ENCODE results near the gene ABLIM3. TPM values are rescaled to one million over a fixed set of nuclear protein-coding genes. Genes with fewer than 3 reads are reported as not detected.
A peak's percentile ranks its signal among the peaks of the same experiment; 100 is the strongest.

The ABLIM3 gene
- total RNA-seq, 1 experiment from 2014 or later: not detected

DNA sequence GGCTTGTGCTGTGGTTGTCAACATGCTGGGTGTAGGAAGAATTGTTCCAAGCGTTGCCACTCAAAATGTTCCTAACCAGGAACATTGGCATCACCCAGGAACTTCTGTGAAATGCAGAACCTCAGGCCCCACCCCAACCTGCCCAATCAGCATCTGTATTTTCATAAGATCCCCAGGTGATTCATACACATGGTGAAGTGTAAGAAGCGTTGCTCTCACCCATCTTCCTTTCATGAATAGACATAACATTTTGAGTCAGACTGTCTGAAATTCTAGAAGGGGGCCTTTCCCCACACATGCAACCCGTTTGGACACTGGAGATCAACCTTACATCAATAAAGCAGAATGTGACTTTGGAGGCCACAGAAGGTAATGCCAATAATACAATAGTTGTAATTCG lies 121.0 kb downstream of the ABLIM3 start:
- no peaks in the 10 kb centered on the region for H3K9me2 ChIP-seq (replicated peaks; ENCODE audit: insufficient read depth, low read length)
- H3K79me2 ChIP-seq (ENCODE audit: low read length): no peaks in the 10 kb centered on the region
- no peak overlapping the region for H3K27ac ChIP-seq (ENCODE audit: low read length)
- H3K4me1 ChIP-seq (ENCODE audit: low read length): peaks cover 59% of the 10 kb centered on the region
- H3K9me3 ChIP-seq (ENCODE audit: low read length): no peaks in the 10 kb centered on the region
- DNase-seq: no peak
- H2AFZ ChIP-seq (ENCODE audit: low read length): no peak overlapping the region
- H4K20me1 ChIP-seq (ENCODE audit: insufficient read depth, low read depth, low read length): no peaks in the 10 kb centered on the region
- H3K9ac ChIP-seq (ENCODE audit: low read length): no peak overlapping the region
- H3K36me3 ChIP-seq (ENCODE audit: insufficient read depth, low read length): no peaks in the 10 kb centered on the region
- H3K27me3 ChIP-seq (ENCODE audit: low read length): no peaks in the 10 kb centered on the region
- H3K4me3 ChIP-seq (ENCODE audit: low read length): no peak overlapping the region
- H3K4me2 ChIP-seq (ENCODE audit: low read depth, low read length, poor library complexity, severe bottlenecking): no peak overlapping the region

DNA sequence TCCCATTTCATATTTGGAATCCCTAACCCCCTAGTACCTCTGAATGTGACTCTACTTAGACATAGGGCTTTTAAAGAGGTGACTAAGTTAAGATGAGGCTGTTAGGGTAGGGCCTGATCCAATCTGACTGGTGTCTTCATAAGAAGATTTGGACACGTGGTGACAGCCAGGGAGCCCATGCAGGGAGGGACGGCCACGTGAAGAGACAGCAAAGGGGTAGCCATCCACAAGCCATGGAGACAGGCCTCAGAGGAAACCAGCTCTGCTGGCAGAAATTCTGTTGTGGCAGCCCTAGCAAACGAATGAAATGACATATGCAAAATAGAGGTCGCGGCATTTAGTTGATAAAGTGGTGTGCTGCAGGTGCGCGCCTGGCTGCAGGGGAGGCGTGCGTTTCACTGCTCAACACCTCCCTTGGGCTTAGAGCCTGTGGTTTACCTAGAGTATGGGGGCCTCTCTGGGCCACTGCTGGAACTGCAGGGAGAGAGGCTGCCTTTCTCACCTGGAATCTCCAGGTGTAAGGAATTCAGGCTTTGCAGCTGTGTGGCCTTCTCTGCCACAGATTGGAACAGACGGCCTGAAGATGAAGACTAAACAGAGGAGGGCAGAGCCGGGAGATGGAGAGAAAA lies 123.3 kb downstream of the ABLIM3 start:
- H3K27me3 ChIP-seq (ENCODE audit: low read length): no peaks in the 10 kb centered on the region; the same call in 1 of the 2 replicates
- no peaks in the 10 kb centered on the region for H3K79me2 ChIP-seq (ENCODE audit: low read length)
- peak overlapping the region; percentile 51 for H3K4me2 ChIP-seq (ENCODE audit: low read depth, low read length, poor library complexity, severe bottlenecking)
- no peaks in the 10 kb centered on the region for H3K9me2 ChIP-seq (replicated peaks; ENCODE audit: insufficient read depth, low read length)
- no peak overlapping the region; the same call in 1 of the 2 replicates for H3K4me3 ChIP-seq (ENCODE audit: low read length)
- peaks cover 42% of the 10 kb centered on the region for H3K4me1 ChIP-seq (ENCODE audit: low read length)
- H3K9me3 ChIP-seq (ENCODE audit: low read length): peaks cover 2% of the 10 kb centered on the region; the same call in 1 of the 2 replicates
- H3K36me3 ChIP-seq (ENCODE audit: insufficient read depth, low read length): no peaks in the 10 kb centered on the region; the same call in 1 of the 2 replicates
- H2AFZ ChIP-seq (ENCODE audit: low read length): no peak overlapping the region
- peak overlapping the region; percentile 5; the same call in 1 of the 2 replicates for H3K27ac ChIP-seq (ENCODE audit: low read length)
- no peaks in the 10 kb centered on the region for H4K20me1 ChIP-seq (ENCODE audit: insufficient read depth, low read depth, low read length)
- DNase-seq: peak; percentile 95
- H3K9ac ChIP-seq (ENCODE audit: low read length): peak overlapping the region; percentile 15; the same call in 1 of the 2 replicates

DNA sequence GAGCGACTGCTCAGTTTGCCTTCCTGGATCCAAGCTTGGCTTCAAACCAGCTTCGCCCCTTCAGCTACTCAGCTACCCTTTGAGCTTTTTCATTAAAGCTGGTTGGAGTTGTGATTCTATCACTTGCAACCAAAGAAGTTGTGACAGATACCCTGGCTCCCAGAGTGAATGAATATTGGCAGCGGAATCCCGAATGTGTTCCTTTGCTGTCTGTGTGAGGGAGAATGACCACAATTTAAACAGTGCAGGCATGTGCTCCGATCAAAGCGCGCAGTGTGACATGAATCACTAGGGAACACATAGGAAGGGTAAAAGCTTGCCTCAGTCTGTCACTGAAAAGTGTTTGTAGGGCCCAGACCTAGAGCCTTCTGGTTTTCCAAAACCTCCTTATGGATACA lies 123.8 kb downstream of the ABLIM3 start:
- peaks cover 41% of the 10 kb centered on the region for H3K4me1 ChIP-seq (ENCODE audit: low read length)
- DNase-seq: no peak
- H2AFZ ChIP-seq (ENCODE audit: low read length): no peak overlapping the region
- H3K27ac ChIP-seq (ENCODE audit: low read length): no peak overlapping the region
- H3K9me3 ChIP-seq (ENCODE audit: low read length): peaks cover 2% of the 10 kb centered on the region; the same call in 1 of the 2 replicates
- no peak overlapping the region for H3K9ac ChIP-seq (ENCODE audit: low read length)
- no peaks in the 10 kb centered on the region; the same call in 1 of the 2 replicates for H3K36me3 ChIP-seq (ENCODE audit: insufficient read depth, low read length)
- no peaks in the 10 kb centered on the region for H4K20me1 ChIP-seq (ENCODE audit: insufficient read depth, low read depth, low read length)
- H3K4me3 ChIP-seq (ENCODE audit: low read length): no peak overlapping the region
- H3K79me2 ChIP-seq (ENCODE audit: low read length): no peaks in the 10 kb centered on the region
- no peak overlapping the region for H3K4me2 ChIP-seq (ENCODE audit: low read depth, low read length, poor library complexity, severe bottlenecking)
- H3K9me2 ChIP-seq (replicated peaks; ENCODE audit: insufficient read depth, low read length): no peaks in the 10 kb centered on the region
- H3K27me3 ChIP-seq (ENCODE audit: low read length): no peaks in the 10 kb centered on the region; the same call in 1 of the 2 replicates

DNA sequence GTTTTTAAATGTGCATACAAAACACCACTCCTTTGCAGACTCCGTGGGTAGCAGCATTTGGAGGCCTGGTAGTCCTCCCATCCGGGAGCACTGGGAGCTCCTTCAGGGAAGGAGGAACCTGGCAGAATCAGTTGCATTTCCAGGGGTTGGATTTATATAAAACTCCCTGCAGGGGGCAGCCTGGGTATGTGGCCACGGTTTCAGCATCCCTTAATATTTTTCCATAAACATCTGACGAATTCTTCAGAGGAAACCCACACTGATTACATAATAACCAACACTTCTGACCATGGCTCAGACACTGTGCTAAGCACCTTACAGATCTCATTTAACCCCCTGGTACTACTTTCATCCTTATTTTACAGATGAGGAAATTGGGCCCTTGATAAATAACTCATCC lies 124.3 kb downstream of the ABLIM3 start:
- Histone ChIP-seq H3K4me2 (ENCODE audit: low read depth, low read length, poor library complexity, severe bottlenecking) (no peak overlapping the region), H3K4me3 (ENCODE audit: low read length) (no peak overlapping the region), H3K4me1 (ENCODE audit: low read length) (peaks cover 41% of the 10 kb centered on the region), H3K9ac (ENCODE audit: low read length) (no peak overlapping the region), H3K9me3 (ENCODE audit: low read length) (peaks cover 2% of the 10 kb centered on the region; the same call in 1 of the 2 replicates), H3K9me2 (replicated peaks; ENCODE audit: insufficient read depth, low read length) (no peaks in the 10 kb centered on the region), H3K27ac (ENCODE audit: low read length) (no peak overlapping the region), H2AFZ (ENCODE audit: low read length) (no peak overlapping the region), H4K20me1 (ENCODE audit: insufficient read depth, low read depth, low read length) (no peaks in the 10 kb centered on the region), H3K36me3 (ENCODE audit: insufficient read depth, low read length) (no peaks in the 10 kb centered on the region; the same call in 1 of the 2 replicates), H3K79me2 (ENCODE audit: low read length) (no peaks in the 10 kb centered on the region), H3K27me3 (ENCODE audit: low read length) (no peaks in the 10 kb centered on the region; the same call in 1 of the 2 replicates)
- peak; percentile 46 for DNase-seq

DNA sequence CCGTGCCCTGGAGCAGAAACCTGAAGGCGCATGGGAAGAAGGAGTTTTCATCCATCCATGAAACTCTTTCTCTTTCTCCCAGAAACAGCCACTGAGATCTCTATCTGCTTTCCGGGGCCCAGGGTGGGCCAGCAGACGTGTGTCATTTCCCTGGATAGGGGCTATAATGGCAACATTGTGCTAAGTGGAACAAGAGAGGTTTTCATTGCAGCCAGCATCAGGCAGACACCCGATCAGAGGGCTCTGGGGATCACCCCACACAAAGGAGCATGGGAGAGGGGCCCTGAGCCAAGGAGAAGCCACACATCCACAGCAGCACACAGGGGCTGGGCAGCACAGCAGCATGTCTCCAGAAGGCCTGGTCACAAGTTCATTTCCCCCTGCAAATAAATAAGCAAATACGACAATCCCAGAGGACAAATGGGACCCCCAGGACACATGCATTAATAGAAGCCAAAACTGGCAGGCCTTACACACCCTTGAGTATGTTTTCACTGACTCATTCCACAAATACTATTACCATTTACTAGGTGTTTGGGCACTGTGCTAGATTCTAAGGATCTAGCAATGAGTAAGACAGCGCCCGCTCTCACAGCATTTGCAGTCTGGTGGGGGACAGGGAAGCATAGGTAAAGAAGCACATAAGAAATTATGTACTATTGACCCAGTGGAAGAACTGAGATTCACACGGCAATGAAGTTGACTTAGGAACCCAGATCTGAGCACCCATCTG lies 126.1 kb downstream of the ABLIM3 start:
- peaks cover 2% of the 10 kb centered on the region; the same call in 1 of the 2 replicates for H3K9me3 ChIP-seq (ENCODE audit: low read length)

DNA sequence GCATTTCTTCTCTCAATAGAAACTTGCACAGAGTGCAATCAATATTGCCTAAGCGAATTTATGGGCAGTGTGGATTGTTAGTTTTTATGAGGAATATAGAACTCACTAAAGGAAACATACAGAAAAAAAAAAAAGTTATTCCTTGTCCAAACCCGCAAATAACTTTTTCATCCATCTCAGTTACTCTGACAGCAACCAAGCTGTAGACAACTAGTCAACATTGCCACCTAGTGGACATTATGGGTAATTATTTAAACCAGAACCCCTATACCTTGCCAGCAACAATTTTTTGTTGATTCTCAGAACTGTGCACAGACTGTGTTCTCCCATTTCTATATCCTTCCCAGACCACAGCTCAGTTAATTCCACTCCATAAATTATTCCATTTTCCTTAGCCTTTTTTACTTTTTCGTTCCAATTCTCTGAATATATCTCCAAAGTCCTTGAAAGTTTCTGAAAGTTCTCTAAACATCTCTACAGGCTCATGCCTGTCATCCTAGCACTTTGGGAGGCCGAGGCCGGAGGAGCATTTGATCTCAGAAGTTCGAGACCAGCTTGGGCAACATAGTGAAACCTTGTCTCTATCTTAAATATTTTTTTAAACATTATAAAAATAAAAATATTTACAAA lies 127.8 kb downstream of the ABLIM3 start:
- H2AFZ ChIP-seq (ENCODE audit: low read length): no peak overlapping the region
- H3K9ac ChIP-seq (ENCODE audit: low read length): no peak overlapping the region
- no peaks in the 10 kb centered on the region for H4K20me1 ChIP-seq (ENCODE audit: insufficient read depth, low read depth, low read length)
- peaks cover 2% of the 10 kb centered on the region; the same call in 1 of the 2 replicates for H3K9me3 ChIP-seq (ENCODE audit: low read length)
- no peak overlapping the region for H3K4me3 ChIP-seq (ENCODE audit: low read length)
- no peaks in the 10 kb centered on the region; the same call in 1 of the 2 replicates for H3K36me3 ChIP-seq (ENCODE audit: insufficient read depth, low read length)
- DNase-seq: peak; percentile 87
- H3K27ac ChIP-seq (ENCODE audit: low read length): no peak overlapping the region
- H3K27me3 ChIP-seq (ENCODE audit: low read length): no peaks in the 10 kb centered on the region; the same call in 1 of the 2 replicates
- H3K9me2 ChIP-seq (replicated peaks; ENCODE audit: insufficient read depth, low read length): no peaks in the 10 kb centered on the region
- H3K79me2 ChIP-seq (ENCODE audit: low read length): no peaks in the 10 kb centered on the region
- no peak overlapping the region for H3K4me2 ChIP-seq (ENCODE audit: low read depth, low read length, poor library complexity, severe bottlenecking)
- peaks cover 23% of the 10 kb centered on the region for H3K4me1 ChIP-seq (ENCODE audit: low read length)

More for the DNA sequence above, 126.1 kb downstream of the ABLIM3 start:
- Histone ChIP-seq H3K79me2 (ENCODE audit: low read length) (no peaks in the 10 kb centered on the region), H3K9me2 (replicated peaks; ENCODE audit: insufficient read depth, low read length) (no peaks in the 10 kb centered on the region), H3K9ac (ENCODE audit: low read length) (no peak overlapping the region), H3K27me3 (ENCODE audit: low read length) (no peaks in the 10 kb centered on the region; the same call in 1 of the 2 replicates), H3K4me3 (ENCODE audit: low read length) (no peak overlapping the region), H3K4me2 (ENCODE audit: low read depth, low read length, poor library complexity, severe bottlenecking) (no peak overlapping the region), H3K36me3 (ENCODE audit: insufficient read depth, low read length) (no peaks in the 10 kb centered on the region; the same call in 1 of the 2 replicates), H4K20me1 (ENCODE audit: insufficient read depth, low read depth, low read length) (no peaks in the 10 kb centered on the region), H2AFZ (ENCODE audit: low read length) (no peak overlapping the region), H3K4me1 (ENCODE audit: low read length) (peaks cover 37% of the 10 kb centered on the region), H3K27ac (ENCODE audit: low read length) (no peak overlapping the region)
- DNase-seq: no peak

DNA sequence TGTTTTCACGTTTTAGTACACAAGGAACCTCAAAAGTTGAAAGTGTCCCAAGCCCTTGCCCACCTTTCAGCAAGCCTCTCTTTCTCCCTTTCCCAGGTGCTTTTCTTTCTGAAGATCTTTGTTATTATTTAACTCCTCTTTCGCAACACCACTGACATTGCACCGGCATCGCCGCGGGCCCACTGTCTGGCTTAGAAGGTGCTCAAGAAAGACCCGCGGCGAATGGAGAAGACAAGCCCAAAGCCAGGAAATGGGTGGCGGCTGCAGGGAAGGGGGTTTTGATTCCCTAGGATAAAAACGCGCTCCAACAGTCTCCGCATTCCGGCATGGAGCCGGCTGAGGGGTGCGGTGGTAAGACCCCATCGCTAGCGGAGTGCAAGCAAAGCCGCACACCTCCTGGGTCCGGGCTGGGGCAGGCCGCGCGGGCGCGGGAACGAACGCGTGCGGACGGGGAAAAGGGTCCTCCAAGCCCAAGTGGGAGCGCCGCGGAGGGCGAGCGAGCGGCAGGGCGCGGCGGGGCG lies 130.0 kb downstream of the ABLIM3 start:
- H3K9me3 ChIP-seq (ENCODE audit: low read length): peaks cover 2% of the 10 kb centered on the region; the same call in 1 of the 2 replicates
- H3K4me2 ChIP-seq (ENCODE audit: low read depth, low read length, poor library complexity, severe bottlenecking): no peak overlapping the region
- H3K9ac ChIP-seq (ENCODE audit: low read length): no peak overlapping the region
- no peak overlapping the region for H3K4me3 ChIP-seq (ENCODE audit: low read length)
- no peaks in the 10 kb centered on the region for H3K9me2 ChIP-seq (replicated peaks; ENCODE audit: insufficient read depth, low read length)
- H2AFZ ChIP-seq (ENCODE audit: low read length): no peak overlapping the region
- no peaks in the 10 kb centered on the region; the same call in 1 of the 2 replicates for H3K27me3 ChIP-seq (ENCODE audit: low read length)
- no peak overlapping the region for H3K27ac ChIP-seq (ENCODE audit: low read length)
- no peaks in the 10 kb centered on the region; the same call in 1 of the 2 replicates for H3K36me3 ChIP-seq (ENCODE audit: insufficient read depth, low read length)
- no peaks in the 10 kb centered on the region for H4K20me1 ChIP-seq (ENCODE audit: insufficient read depth, low read depth, low read length)
- peaks cover 6% of the 10 kb centered on the region for H3K4me1 ChIP-seq (ENCODE audit: low read length)
- H3K79me2 ChIP-seq (ENCODE audit: low read length): no peaks in the 10 kb centered on the region
- DNase-seq: no peak
